A673 (cell line): ENCODE measurements around the gene ISG15. TPM values are rescaled to one million over a fixed set of nuclear protein-coding genes. Genes with fewer than 3 reads are reported as not detected.

Source experiments
- BruUV-seq: library from RNA; stranded (reverse); fragments of 400-500 nt; replicated peaks from 2 replicates; lab custom pipeline; 2021; lab: Mats Ljungman, UMichigan
- CTCF ChIA-PET: fragments of 300-600 bp; sonication (Branson Sonifier 250); formaldehyde crosslinking; loops from one replicate; lab custom pipeline; 2022; ENCODE audit warnings: antibody characterized with exemption; lab: Charles Lee
- POLR2A ChIA-PET: fragments of 300-600 bp; sonication (Branson Sonifier 250); formaldehyde crosslinking; loops from one replicate; lab custom pipeline; 2022; ENCODE audit warnings: antibody characterized with exemption; ENCODE audit not compliant: low non-redundant PET; lab: Charles Lee
- DNase-seq: peaks from one replicate; pipeline ENCODE4 v3.0.0-alpha.2; 2015; ENCODE audit warnings: low spot score
- H3K27ac ChIP-seq: fragments of 200-600 bp; sonication (generic); 2 replicates; pipeline ENCODE4 v1.5.1; 2016; ENCODE audit warnings: mixed run types, low read depth, mild to moderate bottlenecking, mixed read lengths, antibody characterized with exemption, low read length; ENCODE audit not compliant: poor library complexity, severe bottlenecking
- H3K27me3 ChIP-seq: fragments of 200-600 bp; sonication (generic); replicated peaks from 2 replicates; pipeline ENCODE4 v1.6.1; 2017; ENCODE audit warnings: mixed run types, low read depth, mild to moderate bottlenecking, mixed read lengths, antibody characterized with exemption, low read length; ENCODE audit not compliant: insufficient read depth, poor library complexity
- H3K36me3 ChIP-seq: fragments of 200-600 bp; sonication (generic); 2 replicates; pipeline ENCODE4 v1.6.1; 2016; ENCODE audit warnings: mixed run types, mild to moderate bottlenecking, mixed read lengths, antibody characterized with exemption, low read length; ENCODE audit not compliant: insufficient read depth, poor library complexity, severe bottlenecking
- H3K4me1 ChIP-seq: fragments of 200-600 bp; sonication (generic); 2 replicates; pipeline ENCODE4 v1.6.1; 2017; ENCODE audit warnings: mixed run types, mild to moderate bottlenecking, mixed read lengths, antibody characterized with exemption, low read length; ENCODE audit not compliant: insufficient read depth, poor library complexity, severe bottlenecking
- H3K4me3 ChIP-seq: fragments of 200-600 bp; sonication (generic); 2 replicates; pipeline ENCODE4 v1.5.1; 2016; ENCODE audit warnings: low read depth, mixed run types, mild to moderate bottlenecking, mixed read lengths, low read length; ENCODE audit not compliant: poor library complexity, severe bottlenecking
- H3K9me3 ChIP-seq: fragments of 200-600 bp; sonication (generic); 2 replicates; pipeline ENCODE4 v1.6.1; 2016; ENCODE audit warnings: mixed run types, low read depth, mild to moderate bottlenecking, mixed read lengths, antibody characterized with exemption, low read length; ENCODE audit not compliant: poor library complexity, severe bottlenecking
- CTCF ChIP-seq: fragments of 300-800, 200-600 bp; sonication (generic); conservative IDR thresholded peaks from 2 replicates; pipeline ENCODE4 v1.5.1; 2017; ENCODE audit warnings: low read depth, mild to moderate bottlenecking, antibody characterized with exemption, low read length, moderate library complexity, mixed read lengths
- EZH2 ChIP-seq: fragments of 200-600 bp; sonication (generic); IDR thresholded peaks from 2 replicates; pipeline ENCODE4 v1.6.1; 2017; ENCODE audit warnings: borderline replicate concordance, low read depth, mild to moderate bottlenecking, mixed read lengths, antibody characterized with exemption, low read length; ENCODE audit not compliant: poor library complexity, severe bottlenecking
- intact Hi-C: fragments of 100-400 bp; cut with micrococcal nuclease; formaldehyde crosslinking; loops from one replicate; pipeline ENCODE4 v1.10.0; 2022; ENCODE audit not compliant: unreplicated experiment
- total RNA-seq: library from RNA; stranded (reverse); gene quantifications from 2 replicates; pipeline ENCODE4 v1.2.3, GENCODE V29; 2021

The ISG15 gene
- total RNA-seq, 1 experiment from 2014 or later: 45.3 TPM

- no peaks in the 10 kb centered on the region for H3K36me3 ChIP-seq
- ChIA-PET CTCF (no interaction called here), POLR2A (no interaction called here)
- peaks cover 20% of the 10 kb centered on the region for H3K4me1 ChIP-seq
- no peak overlapping the region for H3K4me3 ChIP-seq
- intact Hi-C loops: loop anchor here (10.0 kb wide), 1 partner anchor 77 kb away; the partner anchor contains the start of gene C1orf159
- no peak for DNase-seq
- no peak for TF ChIP-seq EZH2
- TF ChIP-seq CTCF: no peak
- H3K27me3 ChIP-seq: no peaks in the 10 kb centered on the region
- BruUV-seq: no TSS peak
- no peaks in the 10 kb centered on the region for H3K9me3 ChIP-seq
- H3K27ac ChIP-seq: no peak overlapping the region
Measured at GRCh38 chr1:1037366-1038327, 24.4 kb downstream of the ISG15 start.

GRCh38 chr1:1038694-1039093 lies 25.4 kb downstream of the ISG15 start:
- H3K27me3 ChIP-seq: no peaks in the 10 kb centered on the region
- no TSS peak for BruUV-seq
- POLR2A ChIA-PET: no interaction called here
- peaks cover 7% of the 10 kb centered on the region for H3K36me3 ChIP-seq
- no peak for TF ChIP-seq EZH2
- no peak for TF ChIP-seq CTCF
- no peak overlapping the region for H3K27ac ChIP-seq
- intact Hi-C loops: loop anchor here (10.0 kb wide), 1 partner anchor 76 kb away; the partner anchor contains the start of gene C1orf159
- peaks cover 17% of the 10 kb centered on the region for H3K4me1 ChIP-seq
- CTCF ChIA-PET: no interaction called here
- H3K4me3 ChIP-seq: no peak overlapping the region
- DNase-seq: no peak
- no peaks in the 10 kb centered on the region for H3K9me3 ChIP-seq

- ChIA-PET POLR2A (no interaction called here), CTCF (no interaction called here)
- no peak for TF ChIP-seq EZH2
- TF ChIP-seq CTCF: no peak
- H3K4me3 ChIP-seq: no peak overlapping the region
- H3K9me3 ChIP-seq: no peaks in the 10 kb centered on the region
- no peaks in the 10 kb centered on the region for H3K27me3 ChIP-seq
- peaks cover 17% of the 10 kb centered on the region for H3K4me1 ChIP-seq
- no peak for DNase-seq
- BruUV-seq: no TSS peak
- H3K36me3 ChIP-seq: peaks cover 7% of the 10 kb centered on the region
- intact Hi-C loops: loop anchor here (10.0 kb wide), 1 partner anchor 75 kb away; the partner anchor contains the start of gene C1orf159
- no peak overlapping the region for H3K27ac ChIP-seq
Measured at GRCh38 chr1:1039145-1039910, 26.0 kb downstream of the ISG15 start.
